Lower leg skin (tissue), 3 donors: Measurements from ENCODE around the gene PPP2R2B.

ENCODE experiments used
- CTCF ChIP-seq, 3 donors: fragments of 450-650 bp; IDR thresholded peaks; one replicate each; pipeline ENCODE4 v1.5.1; 2016; ENCODE audit warnings: antibody characterized with exemption in 3 of 3, mild to moderate bottlenecking in 3 of 3, moderate library complexity in 2 of 3
- POLR2A ChIP-seq, 2 donors: fragments of 450-650 bp; IDR thresholded peaks; one replicate each; pipeline ENCODE4 v1.6.1; 2016 to 2017; ENCODE audit warnings: antibody characterized with exemption in 2 of 2, mild to moderate bottlenecking in 1 of 2, moderate library complexity in 1 of 2

GRCh38 chr5:146890731-146891440 is 12.3 kb upstream of the PPP2R2B start:
- TF ChIP-seq CTCF (IDR thresholded peaks at IDR 0.05) (no peak), POLR2A (IDR thresholded peaks at IDR 0.05) (no peak)
